ENCODE results near the gene ABCF3.

- TF ChIP-seq CTCF (IDR thresholded peaks at IDR 0.05) (no peak), POLR2A (IDR thresholded peaks at IDR 0.05) (no peak)
These were observed 54.6 kb downstream of the ABCF3 start for GRCh38 chr3:184240384-184241140.

Data from right lobe of liver (tissue), 4 donors.